Stimulated activated CD8-positive, alpha-beta memory T cell treated with anti-CD3 and anti-CD28 coated beads, Interleukin-15, amount 100 ng/mL, for 1 hour (primary cell): ENCODE data around the gene SP2.

Experiments used
- DNase-seq: peaks from one replicate; pipeline ENCODE4 v3.0.0-alpha.2; 2020; ENCODE audit warnings: low read depth

The SP2 gene

GRCh38 chr17:47871048-47871447 lies 25.0 kb upstream of the SP2 start:
- no peak for DNase-seq

DNA sequence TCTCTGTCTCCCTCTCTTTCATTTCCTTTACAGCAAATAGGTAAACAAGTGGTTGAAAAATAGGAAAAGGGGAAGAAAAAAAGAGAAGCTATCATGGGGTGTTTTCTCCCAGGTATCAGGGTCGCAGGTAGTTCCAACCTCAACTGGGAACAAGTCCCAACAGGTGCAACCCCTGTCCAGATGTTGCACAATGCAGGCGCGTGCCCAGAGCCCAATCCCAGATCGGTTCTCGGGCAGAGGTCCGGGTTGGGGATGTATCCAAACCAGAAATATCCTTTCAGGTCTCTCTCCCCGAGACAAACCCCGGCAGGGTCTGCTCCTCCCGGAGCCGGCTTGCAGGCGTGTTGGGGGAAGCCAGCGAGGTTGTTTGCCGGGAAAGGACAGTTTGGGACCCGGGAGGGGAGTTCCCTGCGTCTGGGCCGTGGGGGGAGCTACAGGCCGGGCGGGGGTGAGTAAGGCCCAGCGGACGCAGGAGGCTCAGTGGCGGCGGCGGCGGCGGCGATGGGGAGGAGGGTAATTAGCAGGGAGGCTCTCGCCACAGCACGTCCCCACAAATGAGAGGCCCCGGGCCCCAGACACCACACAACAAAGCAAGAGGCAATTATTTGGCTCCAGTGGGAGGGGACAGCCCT lies 23.9 kb upstream of the SP2 start:
- DNase-seq: no peak

GRCh38 chr17:47872651-47873161 lies 23.3 kb upstream of the SP2 start:
- no peak for DNase-seq

- no peak for DNase-seq
These were observed 22.6 kb upstream of the SP2 start for GRCh38 chr17:47873200-47874090.

DNA sequence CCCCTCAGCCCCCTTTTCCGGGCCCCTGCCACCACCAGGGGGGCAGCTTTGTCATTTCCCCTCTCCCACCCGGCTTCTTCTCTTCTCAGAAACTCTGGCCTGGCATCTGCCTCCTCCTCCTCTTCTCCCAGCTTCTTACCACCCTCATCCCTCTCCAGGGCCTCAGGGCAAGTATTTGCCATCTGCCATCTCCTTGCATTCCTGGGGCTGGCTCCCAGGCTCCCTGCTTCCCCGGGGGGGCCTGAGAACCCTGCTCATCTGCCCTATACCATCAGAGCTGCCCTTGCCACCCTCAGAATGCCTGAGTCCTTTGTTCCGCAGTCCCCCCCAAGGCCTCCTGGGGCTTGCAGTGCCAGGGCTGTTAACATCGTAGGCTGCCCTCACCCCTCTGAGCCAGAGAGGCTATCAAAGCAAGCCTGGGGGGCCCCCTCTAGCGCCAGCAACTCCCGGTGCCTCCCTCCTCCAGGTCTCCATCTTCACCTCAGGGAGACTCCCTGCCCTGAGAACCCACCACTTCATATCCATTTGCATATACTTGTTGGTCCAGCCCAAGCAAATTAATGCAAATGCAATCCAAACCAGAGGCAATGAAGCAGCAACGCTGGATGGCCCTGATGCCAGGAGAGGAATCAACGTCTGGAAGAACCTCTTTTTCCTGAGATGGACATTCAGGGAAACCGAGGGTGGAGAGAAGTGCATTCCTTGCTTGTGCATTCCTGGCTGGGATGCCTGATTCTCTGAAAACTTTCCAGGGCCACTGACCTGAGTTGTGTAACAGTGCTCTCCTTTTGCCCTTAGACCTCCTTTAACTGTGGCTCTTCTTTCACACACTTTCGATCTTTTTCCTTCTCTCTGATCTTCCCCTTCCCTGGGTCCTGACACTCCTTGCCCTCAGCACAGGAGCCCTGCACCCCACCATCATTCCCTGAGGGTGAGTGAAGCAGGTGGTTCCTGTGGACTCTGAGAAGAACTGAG lies 20.7 kb upstream of the SP2 start:
- no peak for DNase-seq

DNA sequence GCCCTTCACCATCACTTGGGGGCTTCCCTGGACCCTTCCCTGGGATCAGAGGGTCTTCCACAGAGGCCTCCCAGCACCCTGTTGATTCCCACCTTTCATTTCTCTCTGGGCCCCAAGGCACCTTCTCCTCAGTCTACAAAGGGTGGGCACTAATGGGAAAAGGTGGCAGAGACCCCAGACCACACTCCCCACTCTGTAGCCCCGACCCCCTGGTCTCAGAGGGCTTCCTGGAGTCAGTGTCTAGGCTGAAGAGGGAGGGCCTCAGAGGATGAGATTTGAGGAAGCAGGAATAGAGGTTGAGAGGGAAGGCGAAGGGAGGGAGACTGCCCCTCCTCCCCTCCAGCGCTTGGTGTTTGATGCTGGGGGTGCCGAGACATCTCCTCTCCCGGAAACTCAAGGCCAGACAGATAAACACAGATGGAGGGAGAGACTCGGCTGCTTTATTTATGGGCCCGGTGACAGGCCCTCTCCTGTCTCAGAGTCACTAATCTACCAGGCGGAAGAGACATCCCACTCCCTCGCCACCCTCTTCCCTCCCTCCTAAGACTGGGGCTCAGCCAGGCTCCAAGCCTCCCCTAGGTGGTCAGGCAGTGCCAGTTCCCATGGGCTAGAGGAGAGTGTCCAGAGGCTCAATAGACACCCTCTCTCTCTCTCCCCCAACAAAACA lies 18.5 kb upstream of the SP2 start:
- no peak for DNase-seq

- DNase-seq: no peak
These were observed 17.6 kb upstream of the SP2 start for GRCh38 chr17:47878203-47879027.

DNA sequence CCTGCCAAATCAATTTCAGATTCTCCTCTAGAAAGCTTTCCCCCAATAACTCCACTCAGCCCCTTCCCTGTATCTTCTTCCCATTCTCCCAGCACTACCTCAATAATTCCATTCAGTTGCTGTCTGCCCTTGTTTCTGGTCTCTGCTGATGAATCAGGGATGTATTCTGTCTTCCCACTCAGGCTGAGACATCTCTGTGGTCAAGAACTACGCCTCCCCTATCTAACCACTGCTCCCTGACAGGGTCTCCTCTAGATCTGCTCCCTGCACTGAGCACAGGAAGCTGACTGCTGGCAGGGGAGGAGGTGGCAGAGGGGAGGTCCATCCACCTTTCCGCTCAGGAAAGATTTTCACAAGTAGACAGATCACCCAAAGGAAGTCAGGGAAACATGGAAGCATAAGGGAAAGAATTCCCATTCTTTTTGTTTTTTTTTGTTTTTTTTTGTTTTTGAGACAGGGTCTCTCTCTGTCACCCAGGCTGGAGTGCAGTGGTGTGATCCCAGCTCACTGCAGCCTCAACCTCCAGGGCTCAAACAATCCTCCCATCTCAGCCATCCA lies 16.9 kb upstream of the SP2 start:
- no peak for DNase-seq

DNA sequence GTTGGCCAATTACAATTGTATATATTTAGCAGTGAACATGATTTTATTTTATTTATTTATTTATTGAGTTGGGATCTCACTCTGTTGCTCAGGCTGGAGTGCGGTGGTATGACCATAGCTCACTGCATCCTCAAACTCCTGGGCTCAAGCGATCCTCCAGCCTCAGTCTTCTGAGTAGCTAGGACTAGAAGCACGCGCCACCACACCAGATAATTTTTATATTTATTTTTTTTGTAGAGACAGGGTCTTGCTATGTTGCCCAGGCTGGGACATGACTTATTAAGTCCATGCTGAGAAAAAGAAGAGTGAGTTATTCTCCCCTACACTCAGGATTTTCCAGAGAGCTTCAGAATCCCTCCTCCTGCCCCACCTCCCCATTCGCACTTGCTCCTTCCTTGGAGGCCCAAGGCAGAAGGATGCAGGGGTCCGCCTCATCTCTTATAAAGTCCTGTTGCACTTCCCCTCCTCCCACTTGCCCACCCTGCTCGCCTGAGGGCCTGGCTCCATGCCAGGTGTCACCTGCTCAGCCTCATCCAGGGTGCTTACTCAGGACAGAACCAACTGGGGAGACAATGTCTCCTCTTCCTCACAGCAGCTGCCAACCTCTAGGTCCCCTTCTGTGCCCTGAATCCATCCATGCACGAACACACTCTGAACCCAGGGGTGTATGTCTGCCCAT lies 16.1 kb upstream of the SP2 start:
- no peak for DNase-seq

DNA sequence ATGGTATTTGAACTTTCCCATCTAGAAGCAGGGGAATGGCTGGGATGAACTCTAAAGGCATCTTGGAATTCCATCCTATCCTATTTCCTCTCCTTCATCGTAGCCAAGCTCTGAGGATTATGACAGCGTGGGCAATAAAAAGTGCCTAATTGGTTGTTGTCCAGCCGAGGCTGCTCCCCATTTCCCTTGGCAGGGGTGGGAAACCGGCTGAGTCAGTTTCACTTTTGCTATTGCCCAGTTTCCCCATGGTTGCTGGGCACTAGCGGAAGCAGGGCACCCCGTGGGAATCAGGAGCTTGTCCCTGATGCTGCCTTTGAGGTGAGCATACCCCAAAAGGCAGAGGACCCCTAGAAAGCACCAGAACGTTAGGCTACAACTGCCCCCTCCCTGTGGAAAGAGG lies 13.8 kb upstream of the SP2 start:
- DNase-seq: no peak

GRCh38 chr17:47882695-47883588 lies 13.1 kb upstream of the SP2 start:
- no peak for DNase-seq

DNA sequence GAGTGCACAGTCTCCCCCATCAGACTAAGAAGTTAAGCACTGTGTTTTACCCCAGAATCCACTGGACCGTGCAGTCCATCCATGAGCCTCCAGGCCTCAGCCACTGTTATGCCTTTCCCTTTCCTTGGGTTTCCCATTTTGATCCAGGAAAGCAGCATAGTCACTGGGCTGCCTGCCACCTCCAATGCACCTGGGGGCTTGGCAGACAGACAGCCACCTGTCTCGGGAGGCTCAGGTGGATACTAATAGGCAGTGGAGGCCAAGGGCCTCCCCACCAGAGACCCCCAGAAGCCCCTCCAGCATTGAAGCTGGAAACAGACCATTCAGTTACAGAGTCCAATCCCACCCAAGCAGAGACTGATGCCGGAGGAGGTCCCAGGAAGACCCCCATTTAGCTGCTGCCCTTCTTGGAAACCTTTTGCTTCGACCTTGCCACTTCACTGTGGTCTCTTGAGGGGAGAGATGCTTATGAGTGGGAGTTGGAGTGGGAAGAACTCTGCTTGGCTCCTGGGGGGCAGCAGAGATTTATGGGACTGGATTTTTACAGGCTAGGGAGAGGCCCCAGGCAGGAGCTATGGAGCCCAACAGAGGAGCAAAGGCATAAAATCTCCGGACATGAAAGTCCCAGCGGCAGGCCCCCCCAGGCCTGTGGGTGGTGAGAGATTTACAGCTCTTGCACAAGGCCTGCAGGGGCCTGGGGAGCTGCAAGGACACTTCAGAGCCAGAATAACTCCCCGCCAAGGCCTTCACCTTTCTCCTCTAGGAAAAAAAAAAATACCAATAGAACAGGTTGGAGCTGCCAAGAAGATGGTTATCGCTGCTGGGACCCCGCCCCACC lies 12.2 kb upstream of the SP2 start:
- no peak for DNase-seq

- no peak for DNase-seq
These were observed 11.7 kb upstream of the SP2 start for GRCh38 chr17:47884427-47884740.

GRCh38 chr17:47884905-47885730 lies 10.9 kb upstream of the SP2 start:
- no peak for DNase-seq

- no peak for DNase-seq
These were observed 7.7 kb upstream of the SP2 start for GRCh38 chr17:47888293-47888692.

- DNase-seq: peak; percentile 95
These were observed 6.1 kb upstream of the SP2 start for GRCh38 chr17:47889734-47890529.
